SU-DHL-6 (cell line): ENCODE data around the gene IFT20.

Source experiments
- H2AFZ ChIP-seq: fragments of 200-600 bp; sonication (generic); 2 replicates; pipeline ENCODE4 v1.6.1; 2014; ENCODE audit warnings: low read depth, mild to moderate bottlenecking, moderate library complexity, mixed read lengths, antibody characterized with exemption, low read length; ENCODE audit not compliant: severe bottlenecking
- H3F3A ChIP-seq: fragments of 200-600 bp; shearing (Covaris generic); 2 replicates; pipeline ENCODE4 v1.6.0; 2016; ENCODE audit warnings: antibody characterized with exemption, mild to moderate bottlenecking; ENCODE audit not compliant: insufficient read depth
- H3K27ac ChIP-seq: fragments of 200-600 bp; sonication (generic); 2 replicates; pipeline ENCODE4 v1.5.1; 2016; ENCODE audit warnings: low read depth, mild to moderate bottlenecking, low read length, moderate library complexity, mixed read lengths
- H3K27me3 ChIP-seq: fragments of 200-600 bp; sonication (generic), shearing (Covaris generic); 2 replicates; pipeline ENCODE4 v1.6.0; 2014; ENCODE audit warnings: mild to moderate bottlenecking, low read length
- H3K36me3 ChIP-seq: fragments of 200-600 bp; sonication (generic); 2 replicates; pipeline ENCODE4 v1.6.1; 2014; ENCODE audit warnings: mild to moderate bottlenecking, low read length, mixed read lengths
- H3K4me2 ChIP-seq: fragments of 300-600, 200-600 bp; shearing (Covaris generic), sonication (generic); 2 replicates; pipeline ENCODE4 v1.6.0; 2014; ENCODE audit warnings: low read length, low read depth, mild to moderate bottlenecking; ENCODE audit not compliant: poor library complexity, severe bottlenecking
- H3K4me3 ChIP-seq: fragments of 200-600 bp; sonication (generic); 2 replicates; pipeline ENCODE4 v1.5.1; 2014; ENCODE audit warnings: antibody characterized with exemption, low read length, mild to moderate bottlenecking, mixed read lengths; ENCODE audit not compliant: insufficient read depth, poor library complexity, severe bottlenecking
- H3K79me2 ChIP-seq: fragments of 200-600 bp; sonication (generic); 2 replicates; pipeline ENCODE4 v1.6.1; 2014; ENCODE audit warnings: mild to moderate bottlenecking, low read length, moderate library complexity; ENCODE audit not compliant: insufficient read depth
- H3K9ac ChIP-seq: fragments of 200-600 bp; sonication (generic); 2 replicates; pipeline ENCODE4 v1.7.0; 2014; ENCODE audit warnings: mild to moderate bottlenecking, low read length
- H3K9me2 ChIP-seq: fragments of 200-600 bp; sonication (generic); replicated peaks from 2 replicates; pipeline ENCODE4 v1.6.1; 2014; ENCODE audit warnings: low read length; ENCODE audit not compliant: insufficient read depth
- H3K9me3 ChIP-seq: fragments of 200-600 bp; sonication (generic); 2 replicates; pipeline ENCODE4 v1.6.1; 2014; ENCODE audit warnings: low read length, mixed read lengths; ENCODE audit not compliant: insufficient read depth
- H4K20me1 ChIP-seq: fragments of 200-600 bp; sonication (generic); 2 replicates; pipeline ENCODE4 v1.6.1; 2014; ENCODE audit warnings: low read depth, mild to moderate bottlenecking, antibody characterized with exemption, low read length, moderate library complexity, mixed read lengths
- EZH2phosphoT487 ChIP-seq: fragments of 200-600 bp; sonication (generic), shearing (Covaris generic); conservative IDR thresholded peaks from 2 replicates; pipeline ENCODE4 v1.6.1; 2018; ENCODE audit warnings: mild to moderate bottlenecking, antibody characterized with exemption, low read length, moderate library complexity, mixed read lengths
- TF ChIP-seq, protein P1 (sequence below): fragments of 200-600 bp; sonication (generic); IDR thresholded peaks from one replicate; pipeline ENCODE4 v1.5.1; 2017; ENCODE audit warnings: antibody characterized with exemption, mild to moderate bottlenecking, low read length, moderate library complexity; ENCODE audit not compliant: insufficient read depth, poor library complexity, severe bottlenecking

Gene IFT20

GRCh38 chr17:28348979-28349378 lies 13.7 kb upstream of the IFT20 start:
- Histone ChIP-seq H3K36me3 (peaks cover 3% of the 10 kb centered on the region; the same call in 1 of the 2 replicates), H3F3A (no peaks in the 10 kb centered on the region)

DNA sequence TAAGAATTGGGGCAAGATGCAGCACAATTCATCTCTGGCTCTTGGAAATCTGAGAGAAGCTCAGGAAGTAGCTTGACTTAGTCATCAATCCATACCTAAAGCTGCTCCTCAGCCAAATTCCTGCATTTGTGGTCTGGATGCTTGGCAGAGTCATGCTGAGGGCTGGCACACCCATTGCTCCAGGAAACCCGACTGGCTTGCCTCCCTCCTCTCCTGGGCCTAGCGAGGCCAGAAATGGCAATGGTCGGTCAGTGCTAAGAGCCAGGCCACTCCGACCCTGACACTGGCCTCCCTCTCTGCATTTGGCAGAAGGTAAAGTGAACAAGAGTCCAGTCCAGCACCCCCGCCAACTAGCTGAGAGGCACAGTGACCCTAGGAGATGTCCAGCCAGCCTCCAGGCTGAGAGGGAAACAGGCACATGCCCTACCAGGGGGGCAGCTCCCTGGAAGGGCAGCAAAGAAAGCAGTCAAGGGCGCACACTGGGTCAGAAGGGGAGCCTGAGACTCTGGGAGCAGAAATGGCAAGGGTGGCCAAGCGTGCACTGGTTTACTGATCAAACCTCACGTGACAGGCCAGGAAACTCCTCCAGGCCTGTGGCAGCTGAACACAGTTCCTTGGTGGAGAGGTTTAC lies 12.1 kb upstream of the IFT20 start:
- H3K4me2 ChIP-seq, result no peak overlapping the region
- H3K9me2 ChIP-seq, result no peaks in the 10 kb centered on the region
- H4K20me1 ChIP-seq, result no peaks in the 10 kb centered on the region
- H3K36me3 ChIP-seq, result peaks cover 3% of the 10 kb centered on the region; the same call in 1 of the 2 replicates
- no peaks in the 10 kb centered on the region for H3F3A ChIP-seq
- H3K9ac ChIP-seq, result no peak overlapping the region
- H3K27ac ChIP-seq, result no peak overlapping the region
- H3K27me3 ChIP-seq, result no peaks in the 10 kb centered on the region
- H2AFZ ChIP-seq, result no peak overlapping the region
- no peaks in the 10 kb centered on the region for H3K79me2 ChIP-seq
- H3K9me3 ChIP-seq, result no peaks in the 10 kb centered on the region
- TF ChIP-seq, protein P1, sequence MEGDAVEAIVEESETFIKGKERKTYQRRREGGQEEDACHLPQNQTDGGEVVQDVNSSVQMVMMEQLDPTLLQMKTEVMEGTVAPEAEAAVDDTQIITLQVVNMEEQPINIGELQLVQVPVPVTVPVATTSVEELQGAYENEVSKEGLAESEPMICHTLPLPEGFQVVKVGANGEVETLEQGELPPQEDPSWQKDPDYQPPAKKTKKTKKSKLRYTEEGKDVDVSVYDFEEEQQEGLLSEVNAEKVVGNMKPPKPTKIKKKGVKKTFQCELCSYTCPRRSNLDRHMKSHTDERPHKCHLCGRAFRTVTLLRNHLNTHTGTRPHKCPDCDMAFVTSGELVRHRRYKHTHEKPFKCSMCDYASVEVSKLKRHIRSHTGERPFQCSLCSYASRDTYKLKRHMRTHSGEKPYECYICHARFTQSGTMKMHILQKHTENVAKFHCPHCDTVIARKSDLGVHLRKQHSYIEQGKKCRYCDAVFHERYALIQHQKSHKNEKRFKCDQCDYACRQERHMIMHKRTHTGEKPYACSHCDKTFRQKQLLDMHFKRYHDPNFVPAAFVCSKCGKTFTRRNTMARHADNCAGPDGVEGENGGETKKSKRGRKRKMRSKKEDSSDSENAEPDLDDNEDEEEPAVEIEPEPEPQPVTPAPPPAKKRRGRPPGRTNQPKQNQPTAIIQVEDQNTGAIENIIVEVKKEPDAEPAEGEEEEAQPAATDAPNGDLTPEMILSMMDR, result no peak
- TF ChIP-seq EZH2phosphoT487, result no peak
- no peak overlapping the region for H3K4me3 ChIP-seq

More at GRCh38 chr17:28348979-28349378, 13.7 kb upstream of the IFT20 start:
- Histone ChIP-seq H4K20me1 (no peaks in the 10 kb centered on the region), H2AFZ (no peak overlapping the region), H3K4me3 (no peak overlapping the region), H3K27me3 (no peaks in the 10 kb centered on the region), H3K27ac (no peak overlapping the region), H3K9me3 (no peaks in the 10 kb centered on the region), H3K79me2 (no peaks in the 10 kb centered on the region), H3K4me2 (no peak overlapping the region), H3K9ac (no peak overlapping the region), H3K9me2 (no peaks in the 10 kb centered on the region)
- TF ChIP-seq, protein P1, result no peak
- no peak for TF ChIP-seq EZH2phosphoT487

GRCh38 chr17:28346746-28347246 lies 11.5 kb upstream of the IFT20 start:
- Histone ChIP-seq H3F3A (no peaks in the 10 kb centered on the region), H3K36me3 (peaks cover 1% of the 10 kb centered on the region; the same call in 1 of the 2 replicates), H3K9me3 (no peaks in the 10 kb centered on the region), H3K79me2 (no peaks in the 10 kb centered on the region), H2AFZ (no peak overlapping the region), H3K27ac (no peak overlapping the region), H3K9me2 (no peaks in the 10 kb centered on the region), H3K4me3 (no peak overlapping the region), H3K4me2 (no peak overlapping the region), H4K20me1 (no peaks in the 10 kb centered on the region), H3K9ac (no peak overlapping the region), H3K27me3 (no peaks in the 10 kb centered on the region)
- TF ChIP-seq, protein P1, result no peak
- TF ChIP-seq EZH2phosphoT487, result no peak
